ENCODE results near the gene MRPS23.

- TF ChIP-seq POLR2A (IDR thresholded peaks at IDR 0.05) (peak; percentile 24 to 39), CTCF (IDR thresholded peaks at IDR 0.05) (no peak), POLR2AphosphoS5 (IDR thresholded peaks at IDR 0.05) (peak; percentile 61 to 85 (median 74)), EP300 (IDR thresholded peaks at IDR 0.05) (no peak)
Measured at GRCh38 chr17:57861790-57862693, 12.2 kb upstream of the MRPS23 start.
